ENCODE results near the gene CILP2.
A peak's percentile ranks its signal among the peaks of the same experiment; 100 is the strongest.

CILP2 gene

DNA sequence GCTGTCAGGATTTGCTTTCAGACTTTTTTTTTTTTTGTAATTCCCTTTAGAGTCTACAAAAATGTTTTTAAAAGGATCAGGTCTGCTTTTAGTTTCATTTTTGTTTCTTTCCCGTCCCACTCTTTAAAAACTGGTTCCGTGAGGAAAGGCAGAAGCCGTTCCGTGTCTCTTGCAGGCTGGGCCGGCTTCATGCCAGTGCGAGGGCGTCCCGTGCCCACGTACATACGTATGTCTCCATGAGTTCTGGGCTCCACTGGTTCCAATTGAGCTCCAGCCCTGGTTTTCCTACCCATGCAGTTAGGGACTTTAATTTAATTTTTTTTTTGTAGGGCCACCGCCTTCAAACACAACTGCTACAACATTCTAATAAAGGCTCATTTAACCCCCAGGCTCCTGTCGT lies 31.5 kb upstream of the CILP2 start:
- DNase-seq: no peak

GRCh38 chr19:19507354-19507753 lies 30.7 kb upstream of the CILP2 start:
- DNase-seq: no peak

DNA sequence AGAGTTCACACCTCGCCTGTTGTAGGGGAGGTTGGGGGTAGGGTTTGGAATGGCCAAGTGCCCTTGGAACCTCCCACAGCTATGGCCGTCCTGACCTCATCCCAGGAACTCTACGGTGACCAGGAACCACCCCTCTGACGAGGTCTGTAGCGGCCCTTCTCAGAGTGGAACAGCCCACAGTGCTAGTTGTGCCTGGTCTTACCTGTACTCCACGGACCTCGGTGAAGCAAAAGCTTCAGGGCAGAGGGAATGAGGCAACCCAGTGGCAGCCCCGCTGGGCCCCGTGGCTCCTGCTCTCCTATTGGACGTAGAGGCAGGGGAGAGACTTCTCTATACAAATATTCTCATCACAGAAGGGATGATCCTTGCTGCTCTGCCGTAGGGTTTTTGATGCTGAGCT lies 29.8 kb upstream of the CILP2 start:
- DNase-seq: no peak

DNA sequence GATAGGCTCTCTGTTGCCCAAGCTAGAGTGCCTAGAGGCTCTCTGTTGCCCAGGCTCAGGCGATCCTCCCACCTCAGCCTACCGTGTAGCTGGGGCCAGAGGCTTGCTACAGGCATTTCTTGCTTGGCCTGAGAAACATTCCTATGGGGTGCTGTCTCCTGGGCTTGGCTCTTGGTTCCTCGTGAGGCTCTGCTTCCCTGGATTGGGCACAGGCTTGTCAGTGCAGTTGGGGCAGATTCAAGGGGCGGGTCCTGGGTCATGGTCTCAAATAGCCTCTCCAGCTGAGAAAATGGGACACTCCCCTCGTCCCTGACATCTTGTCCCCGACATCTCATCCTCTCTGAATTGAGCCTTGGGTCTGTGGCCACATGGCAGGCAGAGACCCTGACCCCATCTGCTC lies 27.6 kb upstream of the CILP2 start:
- no peak for DNase-seq

DNA sequence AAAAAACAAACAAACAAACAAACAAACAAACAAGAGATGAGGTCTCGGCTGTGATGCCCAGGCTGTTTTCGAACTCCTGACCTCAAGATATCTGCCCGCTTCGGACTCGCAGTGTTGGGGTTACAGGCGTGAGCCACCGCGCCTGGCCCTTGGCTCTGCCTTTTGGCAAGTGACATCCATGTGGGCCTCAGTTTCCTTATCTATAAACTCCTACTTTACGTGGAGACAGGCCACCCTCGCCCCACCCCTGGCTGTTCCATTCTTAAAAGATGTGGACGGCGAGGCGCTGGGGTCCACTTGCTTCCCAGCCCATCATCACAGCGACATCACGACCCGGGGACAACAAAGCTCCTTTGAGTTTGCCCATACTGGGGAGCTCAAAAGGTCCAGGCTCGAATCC lies 24.4 kb upstream of the CILP2 start:
- DNase-seq: no peak

- no peak for DNase-seq
These were observed 23.8 kb upstream of the CILP2 start for GRCh38 chr19:19514215-19514657.

GRCh38 chr19:19514881-19515641 lies 23.0 kb upstream of the CILP2 start, which contains the start of gene TSSK6:
TSS of gene TSSK6 (minus strand) at chr19:19515548. CDS start at chr19:19515427, 121 bp downstream.
- no peak for DNase-seq

- peak; percentile 84 to 85 for DNase-seq
These were observed 22.2 kb upstream of the CILP2 start, which contains the start of gene NDUFA13 for GRCh38 chr19:19515642-19516519. TSS of gene NDUFA13 (plus strand) at chr19:19516225. CDS start at chr19:19516239, 14 bp downstream.

DNA sequence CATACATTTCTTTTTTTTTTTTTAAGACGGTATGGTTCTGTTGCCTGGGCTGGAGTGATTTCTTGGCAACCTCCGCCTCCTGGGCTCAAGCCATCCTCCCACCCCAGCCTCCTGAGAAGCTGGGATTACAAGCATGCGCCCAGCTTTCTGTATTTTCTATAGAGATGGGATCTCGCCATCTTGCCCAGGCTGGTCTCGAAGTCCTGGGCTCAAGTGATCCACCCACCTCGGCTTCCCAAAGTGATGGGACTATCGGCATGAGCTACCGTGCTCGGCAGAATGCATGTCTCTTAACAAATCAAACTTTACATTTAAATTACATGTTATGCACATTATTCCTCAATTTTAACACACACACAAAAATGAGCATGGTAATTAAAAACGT lies 20.8 kb upstream of the CILP2 start:
- DNase-seq: no peak

DNA sequence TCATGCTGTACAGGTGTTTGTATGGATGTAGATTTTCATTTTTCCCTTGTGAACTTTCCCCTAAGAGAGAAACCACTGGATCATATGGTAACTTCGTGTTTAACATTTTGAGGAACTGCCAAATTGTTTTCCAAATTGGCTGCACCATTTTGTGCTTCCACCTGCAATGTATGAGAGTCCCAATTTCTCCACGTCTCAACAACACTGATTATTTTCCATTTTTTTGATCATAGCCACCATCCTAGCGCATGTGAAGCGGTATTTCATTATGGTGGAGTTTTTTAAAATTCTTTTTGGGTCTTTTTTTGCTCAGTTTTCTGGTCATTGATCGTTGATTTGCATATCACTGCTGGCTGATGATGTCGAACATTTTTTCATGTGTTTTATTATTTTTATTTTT lies 17.1 kb upstream of the CILP2 start:
- DNase-seq: no peak

DNA sequence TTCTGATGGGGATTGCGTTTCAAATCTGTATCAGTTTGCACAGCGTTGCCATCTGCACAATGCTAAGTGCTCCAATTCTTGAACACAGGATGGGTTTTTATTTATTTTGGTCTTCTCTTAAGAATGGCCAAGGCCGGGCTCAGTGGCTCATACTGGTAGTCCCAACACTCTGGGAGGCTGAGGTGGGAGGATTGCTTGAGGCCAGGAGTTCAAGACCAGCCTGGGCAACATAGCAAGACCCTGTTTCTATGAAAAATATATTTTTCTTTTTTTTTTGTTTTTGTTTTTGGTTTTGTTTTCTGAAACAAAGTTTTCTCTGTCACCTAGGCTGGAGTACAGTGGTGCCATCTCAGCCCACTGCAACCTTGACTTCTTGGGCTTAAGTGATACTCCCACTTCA lies 14.9 kb upstream of the CILP2 start:
- DNase-seq: no peak

DNA sequence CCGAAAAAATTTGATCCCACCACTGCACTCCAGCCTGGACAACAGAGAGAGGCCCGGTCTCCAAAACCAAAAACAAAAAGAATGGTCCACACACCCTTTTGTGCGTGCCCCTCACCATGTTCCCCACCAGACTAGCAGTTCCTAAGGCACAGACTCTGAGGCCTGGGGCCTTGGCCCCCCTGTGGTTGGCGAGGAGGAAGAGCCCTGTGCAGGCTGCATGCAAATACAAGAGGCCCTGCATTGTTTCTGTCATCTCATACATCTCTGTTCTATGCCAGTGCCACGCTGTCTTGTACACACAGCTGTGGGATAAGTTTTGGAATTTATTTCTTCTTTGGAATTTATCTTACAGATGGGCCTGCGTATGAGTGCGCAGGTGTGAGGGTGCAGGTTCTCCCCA lies 14.0 kb upstream of the CILP2 start:
- peak; percentile 39 to 62 for DNase-seq

- DNase-seq: no peak
These were observed 12.3 kb upstream of the CILP2 start for GRCh38 chr19:19525611-19526380.

DNA sequence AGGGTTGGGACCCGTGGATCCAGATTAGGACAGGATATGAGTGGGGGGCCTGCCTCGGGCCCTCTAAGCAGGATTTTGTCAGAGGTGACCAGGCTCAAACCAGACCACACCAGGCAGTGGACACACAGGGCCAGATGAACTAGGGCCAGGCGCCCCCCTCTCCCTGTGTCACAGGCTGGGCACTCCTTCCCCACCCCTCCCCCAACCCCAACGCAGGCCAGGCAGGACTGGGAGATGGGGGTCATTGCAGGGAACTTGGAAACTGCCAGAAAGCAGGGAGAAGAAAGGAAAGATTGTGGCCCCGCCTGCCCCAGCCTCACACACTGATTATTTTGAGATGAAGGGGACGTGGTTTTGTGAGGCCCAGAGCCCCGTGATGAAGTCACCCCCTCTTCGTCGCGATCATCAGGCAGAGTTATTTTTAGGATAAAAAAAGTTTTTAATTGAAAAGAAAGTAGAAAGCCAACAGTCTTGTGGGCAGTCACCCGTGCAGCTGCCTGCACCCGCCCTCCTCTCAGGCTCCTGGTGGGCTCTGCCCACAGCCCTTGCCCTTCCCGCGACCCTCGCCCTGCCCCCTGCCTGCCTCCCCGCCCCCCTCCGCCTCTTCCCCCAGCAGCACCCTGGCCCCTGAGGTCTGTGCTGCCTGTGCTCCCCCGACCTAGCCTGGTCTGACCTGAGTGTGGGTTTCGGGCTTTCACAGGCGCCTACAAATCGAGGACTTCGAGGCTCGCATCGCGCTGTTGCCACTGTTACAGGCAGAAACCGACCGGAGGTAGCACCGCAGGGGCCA lies 11.3 kb upstream of the CILP2 start:
- no peak for DNase-seq

DNA sequence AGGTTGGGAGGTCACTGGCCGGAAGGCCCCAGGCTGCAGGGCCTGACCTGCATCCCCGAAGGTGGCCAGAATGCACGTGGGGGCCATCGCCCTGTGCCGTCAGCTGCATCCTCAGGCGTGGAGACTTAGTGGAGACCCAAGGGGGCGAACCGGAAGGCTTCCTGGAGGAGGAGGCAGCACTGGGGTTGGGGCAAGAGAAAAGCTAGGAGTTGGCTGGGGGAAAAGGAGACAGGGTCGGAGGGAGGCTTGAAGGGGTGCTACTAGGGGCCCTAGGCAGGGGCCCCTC lies 10.8 kb upstream of the CILP2 start:
- DNase-seq: no peak

DNA sequence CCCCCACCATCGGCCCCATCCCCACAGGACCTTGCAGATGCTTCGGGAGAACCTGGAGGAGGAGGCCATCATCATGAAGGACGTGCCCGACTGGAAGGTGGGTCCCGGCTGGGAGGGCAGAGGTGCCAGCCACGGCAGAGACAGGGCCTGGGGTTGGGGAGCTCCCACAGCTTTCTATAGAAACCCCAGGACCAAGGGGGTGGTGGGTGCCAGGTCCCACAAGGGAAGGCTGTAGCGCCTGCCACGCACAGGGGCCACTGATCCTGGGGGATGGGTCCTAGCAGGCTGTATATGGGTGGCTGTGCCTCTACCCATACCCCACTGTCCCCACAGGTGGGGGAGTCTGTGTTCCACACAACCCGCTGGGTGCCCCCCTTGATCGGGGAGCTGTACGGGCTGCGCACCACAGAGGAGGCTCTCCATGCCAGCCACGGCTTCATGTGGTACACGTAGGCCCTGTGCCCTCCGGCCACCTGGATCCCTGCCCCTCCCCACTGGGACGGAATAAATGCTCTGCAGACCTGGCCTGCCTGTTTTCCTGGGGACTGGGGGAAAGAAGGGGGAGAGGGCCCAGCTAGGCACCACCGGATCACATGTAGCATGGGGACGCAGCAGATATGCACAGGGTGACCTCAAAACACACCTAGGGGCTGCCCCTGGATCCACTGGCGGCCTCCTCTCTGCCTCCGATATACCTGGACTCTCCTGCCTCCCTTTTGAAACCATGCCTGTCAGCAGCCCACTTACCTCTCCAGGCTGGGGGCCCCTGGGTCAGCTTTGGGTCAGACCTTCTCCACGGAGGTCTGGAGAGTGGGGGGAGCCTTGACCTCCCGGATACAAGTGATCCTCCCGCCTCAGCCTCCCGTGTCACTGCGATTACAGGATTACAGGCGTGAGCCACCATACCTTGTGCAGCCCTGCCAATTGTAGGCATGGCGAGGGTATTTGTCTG lies 10.1 kb upstream of the CILP2 start:
- no peak for DNase-seq

GRCh38 chr19:19528721-19529490 lies 9.2 kb upstream of the CILP2 start, which contains the start of gene YJEFN3:
TSS of gene YJEFN3 (plus strand) at chr19:19528911. CDS start at chr19:19528933, 22 bp downstream.
- DNase-seq: no peak

DNA sequence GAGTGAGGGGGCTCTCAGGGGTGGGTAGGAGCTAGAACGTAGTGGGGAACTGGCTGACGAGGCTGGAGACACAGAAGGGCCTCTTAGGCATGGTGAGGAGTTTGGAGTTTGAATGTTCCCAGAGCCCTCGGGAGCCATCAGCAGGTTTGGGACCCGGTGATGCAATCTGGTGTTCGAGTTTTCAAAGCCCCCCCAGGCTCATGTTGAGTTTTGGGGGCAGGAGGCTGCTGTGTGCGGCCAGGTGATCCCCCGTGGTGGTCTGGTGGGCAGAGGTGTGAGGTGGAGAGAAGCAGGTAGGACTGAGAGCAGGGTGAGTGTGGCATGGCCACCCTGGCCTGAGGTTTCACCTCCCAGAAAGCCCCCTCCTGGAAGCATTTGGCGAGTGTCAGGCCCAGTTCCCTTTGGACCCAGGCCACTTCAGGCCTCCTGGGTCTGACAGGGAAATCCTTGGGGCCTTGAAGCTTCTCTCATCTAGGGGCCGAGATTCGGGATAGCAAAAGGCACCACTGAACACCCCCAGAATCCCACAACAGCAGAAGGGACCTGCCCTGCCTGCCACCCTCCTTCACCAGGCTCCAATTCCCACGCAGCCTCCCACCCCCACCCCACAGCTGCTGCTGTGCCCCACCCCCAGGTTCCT lies 8.2 kb upstream of the CILP2 start:
- DNase-seq: no peak

DNA sequence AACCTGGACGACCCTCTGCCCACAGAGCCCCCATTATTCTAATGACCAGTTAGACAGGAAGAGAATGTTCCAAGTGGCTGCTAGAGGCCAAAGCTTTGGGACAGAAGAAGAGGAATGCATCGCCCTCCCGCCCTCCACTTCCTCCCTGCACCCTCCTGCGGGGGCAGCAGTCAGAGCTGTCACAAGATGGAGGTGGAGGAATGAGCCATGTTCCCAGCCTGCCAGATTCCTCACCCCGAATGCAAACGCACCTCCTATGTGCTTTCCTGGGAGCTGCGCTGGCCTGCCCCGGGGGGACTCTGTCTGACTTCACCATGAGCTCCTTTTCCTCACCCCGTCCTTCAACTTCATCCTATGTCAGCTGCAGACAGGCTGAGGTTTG lies 7.7 kb upstream of the CILP2 start:
- no peak for DNase-seq

GRCh38 chr19:19530889-19531288 lies 7.2 kb upstream of the CILP2 start:
- no peak for DNase-seq

All from NCI-H526 (cell line).